ENCODE measurements around the gene TMEM132E. TPM values are rescaled to one million over a fixed set of nuclear protein-coding genes. Genes with fewer than 3 reads are reported as not detected.

The TMEM132E gene
- total RNA-seq, 1 experiment from 2014 or later: 0.04 TPM

DNA sequence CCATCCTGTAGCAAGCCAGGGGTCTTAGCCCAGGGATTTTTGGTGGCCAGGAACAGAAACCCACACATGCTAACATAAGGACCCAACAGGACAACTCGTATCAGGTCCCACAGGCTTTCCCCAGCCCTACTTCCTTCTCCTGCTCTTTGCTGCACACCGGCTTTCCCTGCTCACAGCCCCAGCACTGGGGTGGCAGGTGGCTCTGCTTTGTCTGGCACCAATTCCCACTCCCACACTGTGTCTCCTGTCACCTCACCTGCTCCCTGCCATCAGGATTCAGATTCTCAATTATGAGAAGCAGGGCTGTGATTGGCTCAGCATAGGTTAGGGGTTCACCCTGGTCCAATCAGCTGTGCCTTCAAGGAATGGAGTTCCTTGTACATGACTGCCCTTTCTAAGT is 94.1 kb downstream of the TMEM132E start:
- TF ChIP-seq, protein P1, sequence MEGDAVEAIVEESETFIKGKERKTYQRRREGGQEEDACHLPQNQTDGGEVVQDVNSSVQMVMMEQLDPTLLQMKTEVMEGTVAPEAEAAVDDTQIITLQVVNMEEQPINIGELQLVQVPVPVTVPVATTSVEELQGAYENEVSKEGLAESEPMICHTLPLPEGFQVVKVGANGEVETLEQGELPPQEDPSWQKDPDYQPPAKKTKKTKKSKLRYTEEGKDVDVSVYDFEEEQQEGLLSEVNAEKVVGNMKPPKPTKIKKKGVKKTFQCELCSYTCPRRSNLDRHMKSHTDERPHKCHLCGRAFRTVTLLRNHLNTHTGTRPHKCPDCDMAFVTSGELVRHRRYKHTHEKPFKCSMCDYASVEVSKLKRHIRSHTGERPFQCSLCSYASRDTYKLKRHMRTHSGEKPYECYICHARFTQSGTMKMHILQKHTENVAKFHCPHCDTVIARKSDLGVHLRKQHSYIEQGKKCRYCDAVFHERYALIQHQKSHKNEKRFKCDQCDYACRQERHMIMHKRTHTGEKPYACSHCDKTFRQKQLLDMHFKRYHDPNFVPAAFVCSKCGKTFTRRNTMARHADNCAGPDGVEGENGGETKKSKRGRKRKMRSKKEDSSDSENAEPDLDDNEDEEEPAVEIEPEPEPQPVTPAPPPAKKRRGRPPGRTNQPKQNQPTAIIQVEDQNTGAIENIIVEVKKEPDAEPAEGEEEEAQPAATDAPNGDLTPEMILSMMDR (conservative IDR thresholded peaks at IDR 0.05; ENCODE audit: low read depth, low read length): no peak
- no peak for TF ChIP-seq EZH2 (IDR thresholded peaks at IDR 0.05; ENCODE audit: borderline replicate concordance, low read depth, low read length, poor library complexity, severe bottlenecking)
- H3K27me3 ChIP-seq (replicated peaks; ENCODE audit: insufficient read depth, low read depth, low read length, poor library complexity): no peaks in the 10 kb centered on the region
- H3K4me3 ChIP-seq (ENCODE audit: low read depth, low read length, poor library complexity, severe bottlenecking): no peak overlapping the region
- no peak for DNase-seq (ENCODE audit: low spot score)
- H3K4me1 ChIP-seq (ENCODE audit: insufficient read depth, low read length, poor library complexity, severe bottlenecking): no peaks in the 10 kb centered on the region
- no TSS peak for BruUV-seq (replicated peaks)
- no peaks in the 10 kb centered on the region for H3K9me3 ChIP-seq (ENCODE audit: low read depth, low read length, poor library complexity, severe bottlenecking)
- ChIA-PET CTCF (no interaction called here), POLR2A (ENCODE audit: low non-redundant PET) (no interaction called here)
- intact Hi-C loops (cut with micrococcal nuclease; ENCODE audit: unreplicated experiment): loop anchor here (10.0 kb wide), 1 partner anchor 1331 kb away; the partner anchor contains the start of gene CCL15
- no peaks in the 10 kb centered on the region for H3K36me3 ChIP-seq (ENCODE audit: insufficient read depth, low read length, poor library complexity, severe bottlenecking)
- H3K27ac ChIP-seq (ENCODE audit: low read depth, low read length, poor library complexity, severe bottlenecking): no peak overlapping the region

DNA sequence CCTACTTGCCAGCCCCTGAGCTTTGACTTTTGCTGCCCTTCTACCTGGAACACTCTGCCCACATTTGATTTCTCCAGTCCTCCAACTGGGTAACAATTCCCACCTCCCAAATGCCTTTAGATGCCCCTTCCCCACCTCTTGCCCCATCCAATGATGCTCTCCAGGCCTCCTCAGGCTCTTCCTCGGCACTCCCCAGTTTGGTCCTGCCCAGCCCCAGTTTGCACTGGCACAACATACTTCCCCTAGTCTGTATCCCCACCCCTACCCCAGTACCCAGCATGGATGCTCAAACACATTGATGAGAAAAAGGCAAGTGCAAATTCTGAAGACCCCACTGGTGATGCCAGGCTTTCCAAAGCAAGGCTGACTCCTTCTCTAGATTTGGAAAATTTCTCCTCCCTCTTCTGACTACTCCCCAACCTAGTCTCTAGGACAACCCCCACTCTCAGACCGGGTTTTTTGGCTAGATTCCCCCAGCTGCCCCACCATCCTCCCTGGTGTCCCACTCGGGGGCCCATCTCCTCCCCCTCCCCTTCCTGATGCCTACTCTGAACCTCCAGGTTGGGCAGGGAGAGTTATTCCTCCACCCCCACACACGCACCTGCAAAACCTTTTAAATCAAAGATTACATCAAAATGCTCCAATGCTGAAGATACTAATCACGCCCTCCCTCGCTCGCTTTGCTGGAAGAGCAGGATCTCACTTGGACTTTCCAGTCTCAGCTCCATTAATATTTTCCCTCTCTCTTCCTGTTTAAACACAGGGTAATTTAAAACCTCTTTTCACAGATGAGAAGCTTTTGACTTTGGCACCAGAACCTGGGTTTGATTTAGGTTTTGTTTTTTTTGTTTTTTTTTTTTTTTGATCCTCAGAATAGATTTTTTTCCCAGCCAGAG is 94.9 kb downstream of the TMEM132E start:
- intact Hi-C loops (cut with micrococcal nuclease; ENCODE audit: unreplicated experiment): loop anchor here (10.0 kb wide), 1 partner anchor 1331 kb away; the partner anchor contains the start of gene CCL15
- H3K27me3 ChIP-seq (replicated peaks; ENCODE audit: insufficient read depth, low read depth, low read length, poor library complexity): no peaks in the 10 kb centered on the region
- no peaks in the 10 kb centered on the region for H3K36me3 ChIP-seq (ENCODE audit: insufficient read depth, low read length, poor library complexity, severe bottlenecking)
- no TSS peak for BruUV-seq (replicated peaks)
- no peak for DNase-seq (ENCODE audit: low spot score)
- ChIA-PET POLR2A (ENCODE audit: low non-redundant PET) (no interaction called here), CTCF (no interaction called here)
- no peaks in the 10 kb centered on the region for H3K4me1 ChIP-seq (ENCODE audit: insufficient read depth, low read length, poor library complexity, severe bottlenecking)
- no peak overlapping the region for H3K27ac ChIP-seq (ENCODE audit: low read depth, low read length, poor library complexity, severe bottlenecking)
- H3K9me3 ChIP-seq (ENCODE audit: low read depth, low read length, poor library complexity, severe bottlenecking): no peaks in the 10 kb centered on the region
- TF ChIP-seq, protein P1 (conservative IDR thresholded peaks at IDR 0.05; ENCODE audit: low read depth, low read length): no peak
- no peak for TF ChIP-seq EZH2 (IDR thresholded peaks at IDR 0.05; ENCODE audit: borderline replicate concordance, low read depth, low read length, poor library complexity, severe bottlenecking)
- H3K4me3 ChIP-seq (ENCODE audit: low read depth, low read length, poor library complexity, severe bottlenecking): no peak overlapping the region

DNA sequence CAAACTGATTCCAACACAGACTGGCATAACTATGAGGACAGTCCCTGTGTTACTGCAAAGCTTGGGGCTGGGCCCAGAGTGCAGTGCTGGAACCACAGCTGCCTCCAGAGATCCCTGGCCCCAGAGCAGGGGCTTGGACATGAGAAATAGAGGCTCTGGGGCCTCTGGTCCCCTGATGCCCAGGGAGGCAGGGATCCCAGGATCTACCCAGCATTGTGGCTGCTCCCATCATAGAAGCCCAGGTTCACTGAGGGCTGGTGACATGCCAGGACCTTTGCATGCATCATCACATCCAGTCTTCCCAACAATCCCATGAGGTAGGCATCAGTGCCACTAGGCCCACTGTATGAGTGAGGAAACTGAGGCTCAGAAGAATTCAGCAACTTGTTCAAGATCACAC is 95.8 kb downstream of the TMEM132E start:
- intact Hi-C loops (cut with micrococcal nuclease; ENCODE audit: unreplicated experiment): loop anchor here (10.0 kb wide), 1 partner anchor 1330 kb away; the partner anchor contains the start of gene CCL15
- POLR2A ChIA-PET (ENCODE audit: low non-redundant PET): no interaction called here
- Histone ChIP-seq H3K4me3 (ENCODE audit: low read depth, low read length, poor library complexity, severe bottlenecking) (no peak overlapping the region), H3K36me3 (ENCODE audit: insufficient read depth, low read length, poor library complexity, severe bottlenecking) (no peaks in the 10 kb centered on the region), H3K9me3 (ENCODE audit: low read depth, low read length, poor library complexity, severe bottlenecking) (no peaks in the 10 kb centered on the region), H3K27ac (ENCODE audit: low read depth, low read length, poor library complexity, severe bottlenecking) (no peak overlapping the region), H3K27me3 (replicated peaks; ENCODE audit: insufficient read depth, low read depth, low read length, poor library complexity) (no peaks in the 10 kb centered on the region), H3K4me1 (ENCODE audit: insufficient read depth, low read length, poor library complexity, severe bottlenecking) (no peaks in the 10 kb centered on the region)
- CTCF ChIA-PET: no interaction called here
- no TSS peak for BruUV-seq (replicated peaks)
- no peak for DNase-seq (ENCODE audit: low spot score)
- TF ChIP-seq, protein P1 (conservative IDR thresholded peaks at IDR 0.05; ENCODE audit: low read depth, low read length): no peak
- no peak for TF ChIP-seq EZH2 (IDR thresholded peaks at IDR 0.05; ENCODE audit: borderline replicate concordance, low read depth, low read length, poor library complexity, severe bottlenecking)
